Epidermal melanocyte (primary cell): Measurements from ENCODE around the gene FAM186B.

Experiments used
- DNase-seq: peaks from one replicate; pipeline ENCODE4 v3.0.0; 2011; ENCODE audit warnings: low spot score; ENCODE audit not compliant: insufficient read length

FAM186B gene

GRCh38 chr12:49538510-49539403 is 66.7 kb downstream of the FAM186B start, which contains the start of gene KCNH3:
Gene KCNH3 (plus strand): TSS chr12:49539030. CDS start chr12:49539417, 387 bp downstream.
- peak; percentile 83 for DNase-seq

GRCh38 chr12:49537752-49538509 is 67.5 kb downstream of the FAM186B start:
- no peak for DNase-seq
